Astrocyte (in vitro differentiated cells and primary cell): ENCODE measurements around the gene EFNB2. TPM values are rescaled to one million over a fixed set of nuclear protein-coding genes. Genes with fewer than 3 reads are reported as not detected.

Experiments used
- DNase-seq: peaks from one replicate; pipeline ENCODE4 v3.0.0-alpha.2; 2010; ENCODE audit warnings: low read depth
- FAIRE-seq: peaks from 2 replicates; lab custom pipeline; 2011; peaks lifted over from hg19 to GRCh38; lab: Jason Lieb, UNC
- H2AFZ ChIP-seq: 2 replicates; pipeline ENCODE4 v1.6.0; 2012; ENCODE audit warnings: low read depth, low read length, inconsistent platforms
- H3K27ac ChIP-seq: 2 replicates; pipeline ENCODE4 v1.5.1; 2011; ENCODE audit warnings: low read depth, low read length, inconsistent platforms
- H3K27me3 ChIP-seq: 2 replicates; pipeline ENCODE4 v1.6.0; 2011; ENCODE audit warnings: low read length, inconsistent platforms; ENCODE audit not compliant: insufficient read depth
- H3K36me3 ChIP-seq: 2 replicates; pipeline ENCODE4 v1.5.1; 2011; ENCODE audit warnings: low read length, inconsistent platforms; ENCODE audit not compliant: insufficient read depth
- H3K4me1 ChIP-seq: 2 replicates; pipeline ENCODE4 v1.5.1; 2011; ENCODE audit warnings: low read length, inconsistent platforms; ENCODE audit not compliant: insufficient read depth
- H3K4me2 ChIP-seq: 2 replicates; pipeline ENCODE4 v1.6.0; 2012; ENCODE audit warnings: low read length, inconsistent platforms
- H3K4me3 ChIP-seq: 2 replicates; pipeline ENCODE4 v1.5.1; 2011; ENCODE audit warnings: low read depth, mild to moderate bottlenecking, low read length, inconsistent platforms; ENCODE audit not compliant: insufficient read depth
- H3K79me2 ChIP-seq: 2 replicates; pipeline ENCODE4 v1.6.0; 2012; ENCODE audit warnings: mild to moderate bottlenecking, low read length, inconsistent platforms; ENCODE audit not compliant: insufficient read depth
- H3K9ac ChIP-seq: 2 replicates; pipeline ENCODE4 v1.6.0; 2012; ENCODE audit warnings: mild to moderate bottlenecking, low read length, inconsistent platforms
- H3K9me3 ChIP-seq: 2 replicates; pipeline ENCODE4 v1.5.1; 2012; ENCODE audit warnings: low read depth, mild to moderate bottlenecking, low read length, inconsistent platforms; ENCODE audit not compliant: insufficient read depth
- H4K20me1 ChIP-seq: 2 replicates; pipeline ENCODE4 v1.6.0; 2012; ENCODE audit warnings: low read length, inconsistent platforms; ENCODE audit not compliant: insufficient read depth
- H3K27ac Mint-ChIP-seq: one replicate; pipeline ENCODE4 v1.8.0; 2021; ENCODE audit warnings: mild to moderate bottlenecking, mixed read lengths; ENCODE audit not compliant: unreplicated experiment
- H3K27me3 Mint-ChIP-seq: one replicate; pipeline ENCODE4 v1.8.0; 2021; ENCODE audit warnings: low read depth, mixed read lengths; ENCODE audit not compliant: unreplicated experiment
- H3K36me3 Mint-ChIP-seq: one replicate; pipeline ENCODE4 v1.8.0; 2021; ENCODE audit warnings: low read depth, mixed read lengths; ENCODE audit not compliant: unreplicated experiment
- H3K4me1 Mint-ChIP-seq: one replicate; pipeline ENCODE4 v1.8.0; 2021; ENCODE audit warnings: low read depth, mixed read lengths; ENCODE audit not compliant: unreplicated experiment
- H3K4me3 Mint-ChIP-seq: one replicate; pipeline ENCODE4 v1.8.0; 2021; ENCODE audit warnings: mild to moderate bottlenecking, moderate library complexity, mixed read lengths; ENCODE audit not compliant: unreplicated experiment
- H3K9me3 Mint-ChIP-seq: one replicate; pipeline ENCODE4 v1.8.0; 2021; ENCODE audit warnings: mild to moderate bottlenecking, mixed read lengths; ENCODE audit not compliant: unreplicated experiment
- EZH2 ChIP-seq: IDR thresholded peaks from 2 replicates; pipeline ENCODE4 v1.6.1; 2012; ENCODE audit warnings: mild to moderate bottlenecking, low read length, inconsistent platforms; ENCODE audit not compliant: insufficient read depth
- total RNA-seq: library from RNA; stranded (reverse); gene quantifications from 2 replicates; pipeline ENCODE4 v1.2.1, GENCODE V29; 2021
- TF ChIP-seq, protein P1 (sequence below): IDR thresholded peaks from 2 replicates; pipeline ENCODE4 v1.5.1; 2011; ENCODE audit warnings: low read depth, mild to moderate bottlenecking, inconsistent platforms, low read length, moderate library complexity; ENCODE audit not compliant: insufficient read depth

Gene EFNB2
- total RNA-seq, 1 donor from 2014 or later = 93.2 TPM

GRCh38 chr13:106488076-106488475 lies 47.4 kb downstream of the EFNB2 start:
- H3K4me3 Mint-ChIP-seq = no peak overlapping the region
- Histone ChIP-seq H3K79me2 (peaks cover 19% of the 10 kb centered on the region), H3K4me1 (no peaks in the 10 kb centered on the region), H3K9ac (no peak overlapping the region), H3K9me3 (no peaks in the 10 kb centered on the region), H3K36me3 (peaks cover 24% of the 10 kb centered on the region), H3K4me2 (no peak overlapping the region), H2AFZ (no peak overlapping the region), H3K4me3 (no peak overlapping the region), H3K27me3 (no peaks in the 10 kb centered on the region), H3K27ac (no peak overlapping the region), H4K20me1 (peaks cover 23% of the 10 kb centered on the region)
- no peaks in the 10 kb centered on the region for H3K27me3 Mint-ChIP-seq
- H3K4me1 Mint-ChIP-seq = peaks cover 6% of the 10 kb centered on the region
- no peak for FAIRE-seq
- peaks cover 13% of the 10 kb centered on the region for H3K36me3 Mint-ChIP-seq
- no peak overlapping the region for H3K27ac Mint-ChIP-seq
- TF ChIP-seq, protein P1, sequence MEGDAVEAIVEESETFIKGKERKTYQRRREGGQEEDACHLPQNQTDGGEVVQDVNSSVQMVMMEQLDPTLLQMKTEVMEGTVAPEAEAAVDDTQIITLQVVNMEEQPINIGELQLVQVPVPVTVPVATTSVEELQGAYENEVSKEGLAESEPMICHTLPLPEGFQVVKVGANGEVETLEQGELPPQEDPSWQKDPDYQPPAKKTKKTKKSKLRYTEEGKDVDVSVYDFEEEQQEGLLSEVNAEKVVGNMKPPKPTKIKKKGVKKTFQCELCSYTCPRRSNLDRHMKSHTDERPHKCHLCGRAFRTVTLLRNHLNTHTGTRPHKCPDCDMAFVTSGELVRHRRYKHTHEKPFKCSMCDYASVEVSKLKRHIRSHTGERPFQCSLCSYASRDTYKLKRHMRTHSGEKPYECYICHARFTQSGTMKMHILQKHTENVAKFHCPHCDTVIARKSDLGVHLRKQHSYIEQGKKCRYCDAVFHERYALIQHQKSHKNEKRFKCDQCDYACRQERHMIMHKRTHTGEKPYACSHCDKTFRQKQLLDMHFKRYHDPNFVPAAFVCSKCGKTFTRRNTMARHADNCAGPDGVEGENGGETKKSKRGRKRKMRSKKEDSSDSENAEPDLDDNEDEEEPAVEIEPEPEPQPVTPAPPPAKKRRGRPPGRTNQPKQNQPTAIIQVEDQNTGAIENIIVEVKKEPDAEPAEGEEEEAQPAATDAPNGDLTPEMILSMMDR = no peak
- TF ChIP-seq EZH2 = no peak
- no peaks in the 10 kb centered on the region for H3K9me3 Mint-ChIP-seq
- DNase-seq = no peak

GRCh38 chr13:106487129-106487528 lies 48.3 kb downstream of the EFNB2 start:
- Histone ChIP-seq H3K9ac (no peak overlapping the region), H3K4me3 (no peak overlapping the region), H2AFZ (no peak overlapping the region), H3K27me3 (no peaks in the 10 kb centered on the region), H4K20me1 (peaks cover 16% of the 10 kb centered on the region), H3K79me2 (peaks cover 9% of the 10 kb centered on the region), H3K27ac (no peak overlapping the region), H3K4me2 (no peak overlapping the region), H3K9me3 (no peaks in the 10 kb centered on the region), H3K4me1 (no peaks in the 10 kb centered on the region), H3K36me3 (peaks cover 15% of the 10 kb centered on the region)
- FAIRE-seq = no peak
- Mint-ChIP-seq H3K4me1 (peaks cover 6% of the 10 kb centered on the region), H3K36me3 (peaks cover 8% of the 10 kb centered on the region), H3K9me3 (no peaks in the 10 kb centered on the region), H3K27ac (peak overlapping the region; percentile 28), H3K27me3 (no peaks in the 10 kb centered on the region), H3K4me3 (no peak overlapping the region)
- no peak for DNase-seq
- TF ChIP-seq EZH2 = no peak
- TF ChIP-seq, protein P1 = no peak

- Histone ChIP-seq H3K27ac (no peak overlapping the region), H3K9me3 (no peaks in the 10 kb centered on the region), H3K9ac (no peak overlapping the region), H3K4me3 (no peak overlapping the region), H3K4me1 (no peaks in the 10 kb centered on the region), H4K20me1 (peaks cover 12% of the 10 kb centered on the region), H3K36me3 (peaks cover 12% of the 10 kb centered on the region), H2AFZ (no peak overlapping the region), H3K27me3 (no peaks in the 10 kb centered on the region), H3K79me2 (peaks cover 4% of the 10 kb centered on the region), H3K4me2 (no peak overlapping the region)
- FAIRE-seq = peak; percentile 23
- H3K27ac Mint-ChIP-seq = no peak overlapping the region
- H3K27me3 Mint-ChIP-seq = no peaks in the 10 kb centered on the region
- no peak for DNase-seq
- H3K4me1 Mint-ChIP-seq = peaks cover 6% of the 10 kb centered on the region
- H3K36me3 Mint-ChIP-seq = peaks cover 7% of the 10 kb centered on the region
- no peak for TF ChIP-seq EZH2
- TF ChIP-seq, protein P1 = no peak
- H3K4me3 Mint-ChIP-seq = no peak overlapping the region
- H3K9me3 Mint-ChIP-seq = no peaks in the 10 kb centered on the region
Measured at GRCh38 chr13:106486287-106486686, 49.2 kb downstream of the EFNB2 start.
